GM12878 (cell line): Measurements from ENCODE around the gene ERN1. TPM values are rescaled to one million over a fixed set of nuclear protein-coding genes. Genes with fewer than 3 reads are reported as not detected.

Experiments
- ASH2L ChIP-seq: fragments of 300-600, 200-600 bp; sonication (generic); IDR thresholded peaks from 2 replicates; pipeline ENCODE4 v1.6.1; 2017; ENCODE audit warnings: low read depth, mild to moderate bottlenecking, borderline replicate concordance
- ATF7 ChIP-seq: fragments of 450-650 bp; IDR thresholded peaks from 2 replicates; pipeline ENCODE4 v1.6.1; 2016; ENCODE audit warnings: low read depth, mild to moderate bottlenecking
- BMI1 ChIP-seq: fragments of 450-650 bp; IDR thresholded peaks from 2 replicates; pipeline ENCODE4 v1.6.1; 2016; ENCODE audit warnings: mild to moderate bottlenecking, moderate library complexity, borderline replicate concordance
- CBX3 ChIP-seq: fragments of 200-600 bp; sonication (generic); IDR thresholded peaks from 2 replicates; pipeline ENCODE4 v1.6.1; 2016; ENCODE audit warnings: low read depth, borderline replicate concordance
- CBX5 ChIP-seq: sonication (generic); IDR thresholded peaks from 2 replicates; pipeline ENCODE4 v1.6.1; 2016; ENCODE audit warnings: low read depth, moderate library complexity, mild to moderate bottlenecking, inconsistent platforms
- CREM ChIP-seq: IDR thresholded peaks from 2 replicates; pipeline ENCODE4 v1.6.1; 2014; ENCODE audit warnings: antibody characterized with exemption, low read depth
- DPF2 ChIP-seq: fragments of 450-650 bp; IDR thresholded peaks from 2 replicates; pipeline ENCODE4 v1.6.1; 2017; ENCODE audit warnings: mild to moderate bottlenecking
- HCFC1 ChIP-seq: fragments of 150-350 bp; IDR thresholded peaks from 2 replicates; pipeline ENCODE4 v1.6.1; 2014; ENCODE audit warnings: low read length
- KLF5 ChIP-seq: fragments of 450-650 bp; IDR thresholded peaks from 2 replicates; pipeline ENCODE4 v1.6.1; 2014; ENCODE audit warnings: mild to moderate bottlenecking; ENCODE audit not compliant: partially characterized antibody
- MEF2B ChIP-seq: fragments of 450-650 bp; IDR thresholded peaks from 2 replicates; pipeline ENCODE4 v1.6.1; 2018; ENCODE audit warnings: mild to moderate bottlenecking, moderate library complexity; ENCODE audit not compliant: partially characterized antibody, poor library complexity, severe bottlenecking
- NBN ChIP-seq: fragments of 450-650 bp; IDR thresholded peaks from 2 replicates; pipeline ENCODE4 v1.6.1; 2016
- NR2C2 ChIP-seq: IDR thresholded peaks from 2 replicates; pipeline ENCODE4 v1.6.1; 2011; ENCODE audit warnings: borderline replicate concordance, low read depth; ENCODE audit not compliant: control insufficient read depth, insufficient read length
- NRF1 ChIP-seq: conservative IDR thresholded peaks from 2 replicates; pipeline ENCODE4 v1.6.1; 2011; ENCODE audit warnings: mild to moderate bottlenecking, low read depth, low read length, improper control_type of control experiment
- POLR2AphosphoS5 ChIP-seq: IDR thresholded peaks from 2 replicates; pipeline ENCODE4 v1.6.1; 2011; ENCODE audit warnings: mild to moderate bottlenecking, low read length, inconsistent platforms
- RELA ChIP-seq: fragments of 450-650 bp; IDR thresholded peaks from 2 replicates; pipeline ENCODE4 v1.8.0; 2014; ENCODE audit warnings: borderline replicate concordance; ENCODE audit not compliant: partially characterized antibody
- SMARCA5 ChIP-seq: fragments of 450-650 bp; IDR thresholded peaks from 2 replicates; pipeline ENCODE4 v1.6.1; 2017; ENCODE audit warnings: mild to moderate bottlenecking
- SP1 ChIP-seq: IDR thresholded peaks from one replicate; pipeline ENCODE4 v1.6.1; 2011; ENCODE audit warnings: low read depth, low read length
- SRF ChIP-seq, 2 experiments: IDR thresholded peaks; 2 replicates each; pipeline ENCODE4 v1.6.1; 2011; ENCODE audit warnings: low read depth in 2 of 2, low read length in 2 of 2, mild to moderate bottlenecking in 1 of 2, moderate library complexity in 1 of 2
- TAF1 ChIP-seq: IDR thresholded peaks from 2 replicates; pipeline ENCODE4 v1.6.1; 2011; ENCODE audit warnings: mild to moderate bottlenecking, low read depth, low read length, borderline replicate concordance
- TARDBP ChIP-seq: IDR thresholded peaks from 2 replicates; pipeline ENCODE4 v1.6.1; 2016; ENCODE audit warnings: borderline replicate concordance
- YY1 ChIP-seq: IDR thresholded peaks from 2 replicates; pipeline ENCODE4 v1.6.1; 2011; ENCODE audit warnings: low read depth, mild to moderate bottlenecking, low read length
- ZBED1 ChIP-seq: IDR thresholded peaks from 2 replicates; pipeline ENCODE4 v1.6.1; 2016; ENCODE audit warnings: borderline replicate concordance
- ZNF207 ChIP-seq: fragments of 450-650 bp; IDR thresholded peaks from 2 replicates; pipeline ENCODE4 v1.6.1; 2014; ENCODE audit warnings: antibody characterized with exemption, mild to moderate bottlenecking, borderline replicate concordance
- ZNF24 ChIP-seq: fragments of 450-650 bp; IDR thresholded peaks from 2 replicates; pipeline ENCODE4 v1.6.1; 2017; ENCODE audit warnings: antibody characterized with exemption, mild to moderate bottlenecking
- ZZZ3 ChIP-seq: IDR thresholded peaks from 2 replicates; pipeline ENCODE4 v1.6.1; 2011; ENCODE audit warnings: low read depth; ENCODE audit not compliant: control insufficient read depth, insufficient read length
- polyA plus RNA-seq, 11 experiments: library from polyadenylated mRNA; depleted of rRNA in 4 of 11; unstranded in 6 of 11; stranded (reverse) in 5 of 11; fragments of >200 nt; fragmentation: Nextera tagmentation in 4 of 11; fragmentation: Illumina TruSeq in 1 of 11; extraction: Ambion mirVana in 4 of 11; extraction: Trizol in 1 of 11; gene quantifications; 1 replicate in 1 of 11; 2 replicates in 10 of 11; pipeline versions ENCODE4 v1.2.1 to v1.2.3, GENCODE V29; 2011 to 2016; ENCODE audit warnings: inconsistent platforms in 2 of 11, missing spikeins in 2 of 11, low read depth in 1 of 11
- total RNA-seq, 4 experiments: library from RNA; depleted of rRNA in 3 of 4; stranded (reverse); fragments of >200 nt in 3 of 4; fragmentation: Illumina TruSeq in 1 of 4; extraction: Trizol in 1 of 4; gene quantifications; 2 replicates each; pipeline versions ENCODE4 v1.2.1 to v1.2.3, GENCODE V29; 2013 to 2021
- TF ChIP-seq, protein P1 (sequence below): IDR thresholded peaks from 2 replicates; pipeline ENCODE4 v1.6.1; 2011; ENCODE audit warnings: borderline replicate concordance, low read depth, mild to moderate bottlenecking, moderate library complexity, low read length; ENCODE audit not compliant: insufficient read depth, poor library complexity, severe bottlenecking
- TF ChIP-seq, protein P2 (sequence below): IDR thresholded peaks from 2 replicates; pipeline ENCODE4 v1.6.1; 2012; ENCODE audit warnings: low read depth, low read length, improper control_type of control experiment
- TF ChIP-seq, protein P3 (sequence below): fragments of 450-650 bp; conservative IDR thresholded peaks from 2 replicates; pipeline ENCODE4 v1.6.1; 2017; ENCODE audit warnings: mild to moderate bottlenecking, moderate library complexity

The ERN1 gene
- total and polyA plus RNA-seq, 10 of the 15 experiments (the other 5 are each of a cell fraction or from before 2014, with no cell fraction given): 2.6 to 19.2 (median 7.6) TPM

DNA sequence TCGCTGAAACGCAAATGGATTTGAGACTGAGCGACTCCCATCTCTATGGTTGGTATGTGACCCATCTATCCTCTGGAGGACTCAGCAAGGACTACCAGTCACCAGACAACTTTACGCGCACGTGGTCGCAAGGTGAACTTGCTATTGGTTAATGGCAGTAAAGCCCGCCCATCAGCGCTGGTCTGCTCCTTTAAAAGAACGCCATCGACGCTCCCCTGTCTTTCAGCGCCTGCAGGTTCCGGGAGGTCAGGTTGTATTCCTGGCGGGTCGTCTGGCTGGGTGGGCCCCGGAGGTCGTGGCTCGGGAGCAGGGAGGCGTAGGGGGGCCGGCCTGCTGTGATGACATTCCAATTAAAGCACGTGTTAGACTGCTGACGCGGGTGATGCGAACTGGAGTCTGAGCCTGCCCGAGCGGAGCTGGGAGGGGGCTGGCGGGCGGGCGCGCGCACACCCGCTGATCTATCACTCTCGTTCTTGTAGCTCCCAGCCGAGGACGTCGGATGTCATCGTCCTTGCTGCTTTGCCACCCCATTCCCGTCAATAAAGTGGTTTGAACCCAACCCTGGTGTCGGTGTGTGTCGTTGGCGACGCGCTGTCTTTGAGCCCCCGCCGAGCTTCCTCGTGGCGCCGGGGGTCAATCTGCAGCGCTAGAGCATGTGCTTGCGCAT, 15.9 kb upstream of the ERN1 start (continued):
- TF ChIP-seq SMARCA5 (no peak), ZNF207 (no peak), ATF7 (peak; percentile 47), YY1 (peak; percentile 89), SP1 (peak; percentile 93), MEF2B (peak; percentile 18), HCFC1 (peak; percentile 61), CBX3 (no peak), CBX5 (0 out of 2 replicates have a peak, but pooled peaks have one; percentile 52), KLF5 (peak; percentile 92), NRF1 (no peak; the same call in 1 of the 2 replicates), BMI1 (peak; percentile 31), POLR2AphosphoS5 (peak; percentile 100), CREM (0 out of 2 replicates have a peak, but pooled peaks have one; percentile 73), SRF (IDR thresholded peaks at IDR 0.05; ENCODE audit: low read depth in 2 of 2, low read length in 2 of 2) (0 out of 4 replicates have a peak, but pooled peaks of 1 of the 2 experiments have one; percentile 14), TAF1 (peak; percentile 94; the same call in 1 of the 2 replicates), NR2C2 (no peak), NBN (no peak; the same call in none of the 2 replicates), ZBED1 (peak; percentile 87), ASH2L (0 out of 2 replicates have a peak, but pooled peaks have one; percentile 18), TARDBP (no peak), DPF2 (no peak), ZNF24 (peak; percentile 66; the same call in 1 of the 2 replicates), RELA (peak; percentile 87), ZZZ3 (no peak)
- TF ChIP-seq, protein P1, sequence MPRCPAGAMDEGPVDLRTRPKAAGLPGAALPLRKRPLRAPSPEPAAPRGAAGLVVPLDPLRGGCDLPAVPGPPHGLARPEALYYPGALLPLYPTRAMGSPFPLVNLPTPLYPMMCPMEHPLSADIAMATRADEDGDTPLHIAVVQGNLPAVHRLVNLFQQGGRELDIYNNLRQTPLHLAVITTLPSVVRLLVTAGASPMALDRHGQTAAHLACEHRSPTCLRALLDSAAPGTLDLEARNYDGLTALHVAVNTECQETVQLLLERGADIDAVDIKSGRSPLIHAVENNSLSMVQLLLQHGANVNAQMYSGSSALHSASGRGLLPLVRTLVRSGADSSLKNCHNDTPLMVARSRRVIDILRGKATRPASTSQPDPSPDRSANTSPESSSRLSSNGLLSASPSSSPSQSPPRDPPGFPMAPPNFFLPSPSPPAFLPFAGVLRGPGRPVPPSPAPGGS: peak; percentile 20
- TF ChIP-seq, protein P2, sequence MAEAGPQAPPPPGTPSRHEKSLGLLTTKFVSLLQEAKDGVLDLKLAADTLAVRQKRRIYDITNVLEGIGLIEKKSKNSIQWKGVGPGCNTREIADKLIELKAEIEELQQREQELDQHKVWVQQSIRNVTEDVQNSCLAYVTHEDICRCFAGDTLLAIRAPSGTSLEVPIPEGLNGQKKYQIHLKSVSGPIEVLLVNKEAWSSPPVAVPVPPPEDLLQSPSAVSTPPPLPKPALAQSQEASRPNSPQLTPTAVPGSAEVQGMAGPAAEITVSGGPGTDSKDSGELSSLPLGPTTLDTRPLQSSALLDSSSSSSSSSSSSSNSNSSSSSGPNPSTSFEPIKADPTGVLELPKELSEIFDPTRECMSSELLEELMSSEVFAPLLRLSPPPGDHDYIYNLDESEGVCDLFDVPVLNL: no peak
- TF ChIP-seq, protein P3, sequence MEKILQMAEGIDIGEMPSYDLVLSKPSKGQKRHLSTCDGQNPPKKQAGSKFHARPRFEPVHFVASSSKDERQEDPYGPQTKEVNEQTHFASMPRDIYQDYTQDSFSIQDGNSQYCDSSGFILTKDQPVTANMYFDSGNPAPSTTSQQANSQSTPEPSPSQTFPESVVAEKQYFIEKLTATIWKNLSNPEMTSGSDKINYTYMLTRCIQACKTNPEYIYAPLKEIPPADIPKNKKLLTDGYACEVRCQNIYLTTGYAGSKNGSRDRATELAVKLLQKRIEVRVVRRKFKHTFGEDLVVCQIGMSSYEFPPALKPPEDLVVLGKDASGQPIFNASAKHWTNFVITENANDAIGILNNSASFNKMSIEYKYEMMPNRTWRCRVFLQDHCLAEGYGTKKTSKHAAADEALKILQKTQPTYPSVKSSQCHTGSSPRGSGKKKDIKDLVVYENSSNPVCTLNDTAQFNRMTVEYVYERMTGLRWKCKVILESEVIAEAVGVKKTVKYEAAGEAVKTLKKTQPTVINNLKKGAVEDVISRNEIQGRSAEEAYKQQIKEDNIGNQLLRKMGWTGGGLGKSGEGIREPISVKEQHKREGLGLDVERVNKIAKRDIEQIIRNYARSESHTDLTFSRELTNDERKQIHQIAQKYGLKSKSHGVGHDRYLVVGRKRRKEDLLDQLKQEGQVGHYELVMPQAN: peak; percentile 72
